ENCODE results near the gene NEMP2.

The NEMP2 gene

DNA sequence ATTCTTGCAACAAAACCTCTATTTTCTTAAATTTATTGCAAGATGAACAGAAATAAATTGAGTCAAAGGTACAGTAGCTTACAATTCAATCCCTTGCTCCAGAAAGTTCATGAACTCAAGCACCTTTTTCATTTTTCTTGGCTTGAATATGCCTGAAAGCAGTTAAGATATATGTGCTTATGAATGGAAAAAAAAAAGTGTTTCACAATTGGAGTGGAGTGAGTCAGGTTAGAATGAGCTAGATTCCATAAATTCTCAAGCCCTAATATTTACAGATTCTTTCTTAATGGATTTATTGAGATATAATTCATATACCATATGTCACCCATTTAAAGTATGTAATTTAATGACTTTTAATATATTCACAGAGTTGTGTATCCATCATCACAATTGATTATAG lies 39.6 kb upstream of the NEMP2 start:
- TF ChIP-seq SPI1 (IDR thresholded peaks at IDR 0.05; ENCODE audit: borderline replicate concordance, low read depth) (no peak), REST (IDR thresholded peaks at IDR 0.05; ENCODE audit: insufficient replicate concordance, low read depth) (no peak), GABPA (IDR thresholded peaks at IDR 0.05; ENCODE audit: low read depth) (no peak), POLR2AphosphoS5 (IDR thresholded peaks at IDR 0.05; ENCODE audit: low read depth) (no peak)
- TF ChIP-seq, protein P1, sequence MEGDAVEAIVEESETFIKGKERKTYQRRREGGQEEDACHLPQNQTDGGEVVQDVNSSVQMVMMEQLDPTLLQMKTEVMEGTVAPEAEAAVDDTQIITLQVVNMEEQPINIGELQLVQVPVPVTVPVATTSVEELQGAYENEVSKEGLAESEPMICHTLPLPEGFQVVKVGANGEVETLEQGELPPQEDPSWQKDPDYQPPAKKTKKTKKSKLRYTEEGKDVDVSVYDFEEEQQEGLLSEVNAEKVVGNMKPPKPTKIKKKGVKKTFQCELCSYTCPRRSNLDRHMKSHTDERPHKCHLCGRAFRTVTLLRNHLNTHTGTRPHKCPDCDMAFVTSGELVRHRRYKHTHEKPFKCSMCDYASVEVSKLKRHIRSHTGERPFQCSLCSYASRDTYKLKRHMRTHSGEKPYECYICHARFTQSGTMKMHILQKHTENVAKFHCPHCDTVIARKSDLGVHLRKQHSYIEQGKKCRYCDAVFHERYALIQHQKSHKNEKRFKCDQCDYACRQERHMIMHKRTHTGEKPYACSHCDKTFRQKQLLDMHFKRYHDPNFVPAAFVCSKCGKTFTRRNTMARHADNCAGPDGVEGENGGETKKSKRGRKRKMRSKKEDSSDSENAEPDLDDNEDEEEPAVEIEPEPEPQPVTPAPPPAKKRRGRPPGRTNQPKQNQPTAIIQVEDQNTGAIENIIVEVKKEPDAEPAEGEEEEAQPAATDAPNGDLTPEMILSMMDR (IDR thresholded peaks at IDR 0.05; ENCODE audit: insufficient read depth, low read length) = no peak
- no peak overlapping the region for H3K27ac ChIP-seq (replicated peaks)
- no peak for DNase-seq (ENCODE audit: low read depth in 1 of 2, low spot score in 1 of 2)

DNA sequence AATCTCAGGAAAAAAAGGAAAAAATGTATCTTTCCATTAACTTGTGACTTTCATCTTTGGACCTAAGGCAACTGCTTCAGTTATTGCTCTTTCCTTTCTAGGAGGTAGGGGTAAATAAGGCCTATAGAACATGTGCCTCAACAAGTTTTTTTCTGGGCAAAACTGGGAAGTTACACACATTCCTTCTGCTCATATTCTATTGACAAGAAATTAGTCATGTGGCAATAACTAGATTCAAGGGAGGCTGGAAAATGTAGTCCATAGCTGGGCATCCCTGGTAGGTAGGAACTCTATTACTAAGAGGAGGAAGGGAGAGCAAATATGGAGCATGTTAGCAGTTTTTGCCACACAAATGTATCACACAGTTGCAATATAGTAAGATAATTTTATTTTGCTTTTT lies 37.7 kb upstream of the NEMP2 start:
- Histone ChIP-seq H3K27me3 (ENCODE audit: insufficient read depth, poor library complexity, severe bottlenecking) (no peaks in the 10 kb centered on the region), H3K4me3 (replicated peaks; ENCODE audit: insufficient read depth, low read length) (no peak overlapping the region), H3K27ac (replicated peaks) (no peak overlapping the region)
- TF ChIP-seq, protein P1 (IDR thresholded peaks at IDR 0.05; ENCODE audit: insufficient read depth, low read length) = no peak
- TF ChIP-seq POLR2AphosphoS5 (IDR thresholded peaks at IDR 0.05; ENCODE audit: low read depth) = no peak
- TF ChIP-seq GABPA (IDR thresholded peaks at IDR 0.05; ENCODE audit: low read depth) = no peak
- TF ChIP-seq REST (IDR thresholded peaks at IDR 0.05; ENCODE audit: insufficient replicate concordance, low read depth) = no peak
- TF ChIP-seq SPI1 (IDR thresholded peaks at IDR 0.05; ENCODE audit: borderline replicate concordance, low read depth) = no peak
- DNase-seq (ENCODE audit: low read depth in 1 of 2, low spot score in 1 of 2) = no peak

More for the DNA sequence above, 39.6 kb upstream of the NEMP2 start:
- Histone ChIP-seq H3K4me3 (replicated peaks; ENCODE audit: insufficient read depth, low read length) (no peak overlapping the region), H3K27me3 (ENCODE audit: insufficient read depth, poor library complexity, severe bottlenecking) (no peaks in the 10 kb centered on the region)

- TF ChIP-seq, protein P1 (IDR thresholded peaks at IDR 0.05; ENCODE audit: insufficient read depth, low read length) = no peak
- TF ChIP-seq SPI1 (IDR thresholded peaks at IDR 0.05; ENCODE audit: borderline replicate concordance, low read depth) (no peak), POLR2AphosphoS5 (IDR thresholded peaks at IDR 0.05; ENCODE audit: low read depth) (no peak), GABPA (IDR thresholded peaks at IDR 0.05; ENCODE audit: low read depth) (no peak), REST (IDR thresholded peaks at IDR 0.05; ENCODE audit: insufficient replicate concordance, low read depth) (no peak)
- Histone ChIP-seq H3K27me3 (ENCODE audit: insufficient read depth, poor library complexity, severe bottlenecking) (no peaks in the 10 kb centered on the region), H3K27ac (replicated peaks) (no peak overlapping the region), H3K4me3 (replicated peaks; ENCODE audit: insufficient read depth, low read length) (no peak overlapping the region)
- no peak for DNase-seq (ENCODE audit: low read depth in 1 of 2, low spot score in 1 of 2)
Observed at GRCh38 chr2:190571686-190572085, 37.2 kb upstream of the NEMP2 start.

Data from HL-60 (cell line).